Gastrocnemius medialis (tissue), 4 donors: ENCODE data around the gene LRRC27.

ENCODE experiments used
- CTCF ChIP-seq, 5 experiments: fragments of 450-650 bp in 3 of 5; fragments of 200-600 bp in 2 of 5; sonication (generic) in 2 of 5; IDR thresholded peaks in 4 of 5; conservative IDR thresholded peaks in 1 of 5; 1 replicate in 4 of 5; 2 replicates in 1 of 5; pipeline ENCODE4 v1.5.1; 2016 to 2019; ENCODE audit warnings: antibody characterized with exemption in 5 of 5, mild to moderate bottlenecking in 3 of 5, moderate library complexity in 3 of 5
- POLR2A ChIP-seq, 2 donors: fragments of 450-650 bp; IDR thresholded peaks; one replicate each; pipeline ENCODE4 v1.6.1; 2017; ENCODE audit warnings: antibody characterized with exemption in 2 of 2, mild to moderate bottlenecking in 2 of 2, moderate library complexity in 2 of 2

GRCh38 chr10:132335189-132336063 lies 3.4 kb downstream of the LRRC27 start:
- TF ChIP-seq CTCF (IDR thresholded peaks at IDR 0.05 in 4 of 5, conservative IDR thresholded peaks at IDR 0.05 in 1 of 5) (no peak), POLR2A (IDR thresholded peaks at IDR 0.05) (no peak)
